GM12878 (cell line): ENCODE data around the gene KRT7. TPM values are rescaled to one million over a fixed set of nuclear protein-coding genes. Genes with fewer than 3 reads are reported as not detected.

Experiments used
- ATAC-seq: fragments of 200-7000 bp; cut with Tn5 transposase; 3 replicates; pipeline ENCODE4 v1.9.1; 2020; ENCODE audit warnings: mild to moderate bottlenecking, moderate library complexity
- BruUV-seq: library from RNA; stranded (reverse); fragments of 400-500 nt; replicated peaks from 2 replicates; lab custom pipeline; 2021; lab: Mats Ljungman, UMichigan
- CTCF ChIA-PET: fragments of 300-600 bp; sonication (Branson Sonifier 250); formaldehyde crosslinking; extraction: SDS; loops from one replicate; lab custom pipeline; 2021; ENCODE audit warnings: inconsistent platforms; lab: Yijun Ruan, JAX
- POLR2A ChIA-PET: fragments of 350-600 bp; formaldehyde crosslinking; extraction: SDS; loops from one replicate; lab custom pipeline; 2021; ENCODE audit warnings: inconsistent platforms; lab: Charles Lee
- RAD21 ChIA-PET: fragments of 300-600 bp; sonication (Branson Sonifier 250); formaldehyde crosslinking; loops from one replicate; lab custom pipeline; 2023; ENCODE audit warnings: antibody characterized with exemption; ENCODE audit not compliant: unreplicated experiment; lab: Charles Lee
- SMC1A ChIA-PET: fragments of 300-600 bp; sonication (Branson Sonifier 250); formaldehyde crosslinking; loops from one replicate; lab custom pipeline; 2023; ENCODE audit not compliant: unreplicated experiment, uncharacterized antibody; lab: Charles Lee
- DNase-seq: peaks from one replicate; pipeline ENCODE4 v3.0.0-alpha.2; 2011; ENCODE audit warnings: low read depth, low spot score
- FAIRE-seq: peaks from 3 replicates; lab custom pipeline; 2011; peaks lifted over from hg19 to GRCh38; lab: Jason Lieb, UNC
- H2AFZ ChIP-seq: 2 replicates; pipeline ENCODE4 v1.6.0; 2011; ENCODE audit warnings: low read depth, low read length, control low read depth; ENCODE audit not compliant: control insufficient read depth
- H3K27ac ChIP-seq: 2 replicates; pipeline ENCODE4 v1.5.1; 2011; ENCODE audit warnings: control low read depth; ENCODE audit not compliant: control insufficient read depth, insufficient read depth
- H3K27me3 ChIP-seq, 2 experiments: replicated peaks in 1 of 2; 2 replicates each; pipeline versions ENCODE4 v1.6.0 to v1.6.1; 2011; ENCODE audit warnings: low read length in 1 of 2; ENCODE audit not compliant: control insufficient read depth in 2 of 2, insufficient read depth in 2 of 2
- H3K36me3 ChIP-seq, 2 experiments: 2 replicates each; pipeline ENCODE4 v1.5.1; 2011; ENCODE audit warnings: low read length in 1 of 2; ENCODE audit not compliant: control insufficient read depth in 2 of 2, insufficient read depth in 2 of 2
- H3K4me1 ChIP-seq: 2 replicates; pipeline ENCODE4 v1.6.1; 2011; ENCODE audit warnings: mild to moderate bottlenecking, low read length, moderate library complexity, mixed read lengths; ENCODE audit not compliant: control insufficient read depth, insufficient read depth
- H3K4me2 ChIP-seq: 2 replicates; pipeline ENCODE4 v1.6.0; 2011; ENCODE audit warnings: control low read depth; ENCODE audit not compliant: control insufficient read depth, insufficient read depth
- H3K4me3 ChIP-seq: fragments of 200-600 bp; sonication (generic); 2 replicates; pipeline ENCODE4 v1.5.1; 2016
- H3K79me2 ChIP-seq: 2 replicates; pipeline ENCODE4 v1.6.0; 2011; ENCODE audit warnings: low read length; ENCODE audit not compliant: control insufficient read depth, insufficient read depth
- H3K9ac ChIP-seq: 2 replicates; pipeline ENCODE4 v1.8.0; 2011; ENCODE audit warnings: low read length, control low read depth, mixed read lengths; ENCODE audit not compliant: control insufficient read depth, insufficient read depth
- H3K9me3 ChIP-seq: replicated peaks from 3 replicates; pipeline ENCODE4 v1.5.1; 2011; ENCODE audit warnings: mild to moderate bottlenecking, low read length; ENCODE audit not compliant: control insufficient read depth, insufficient read depth
- H4K20me1 ChIP-seq: 2 replicates; pipeline ENCODE4 v1.6.0; 2011; ENCODE audit not compliant: control insufficient read depth, insufficient read depth
- BACH1 ChIP-seq: fragments of 450-650 bp; IDR thresholded peaks from 2 replicates; pipeline ENCODE4 v1.6.1; 2017; ENCODE audit warnings: mild to moderate bottlenecking, borderline replicate concordance
- BRCA1 ChIP-seq: IDR thresholded peaks from 2 replicates; pipeline ENCODE4 v1.6.1; 2011; ENCODE audit warnings: low read depth, low read length, improper control_type of control experiment
- CHD4 ChIP-seq: fragments of 200-600 bp; sonication (generic); IDR thresholded peaks from 2 replicates; pipeline ENCODE4 v1.6.1; 2016; ENCODE audit warnings: mild to moderate bottlenecking
- MTA3 ChIP-seq: IDR thresholded peaks from 2 replicates; pipeline ENCODE4 v1.6.1; 2012; ENCODE audit warnings: low read length, inconsistent platforms, borderline replicate concordance
- POLR2AphosphoS2 ChIP-seq: IDR thresholded peaks from 2 replicates; pipeline ENCODE4 v1.6.1; 2011; ENCODE audit warnings: low read depth, mild to moderate bottlenecking, low read length, improper control_type of control experiment, moderate library complexity
- REST ChIP-seq: IDR thresholded peaks from 2 replicates; pipeline ENCODE4 v1.6.1; 2012; ENCODE audit warnings: mild to moderate bottlenecking, low read depth, low read length
- SMC3 ChIP-seq: IDR thresholded peaks from 2 replicates; pipeline ENCODE4 v1.6.1; 2011; ENCODE audit warnings: low read length, improper control_type of control experiment, borderline replicate concordance
- WGBS: methylation state at CpG from one replicate; pipeline ENCODE4 v1.1.6; 2016; ENCODE audit warnings: low lambda C conversion rate; ENCODE audit not compliant: insufficient replicate concordance, insufficient coverage; ENCODE audit errors: missing lambda C conversion rate; 5-methylcytosine and 5-hydroxymethylcytosine counted together
- in situ Hi-C: fragments of 300-500 bp; cut with MboI; formaldehyde crosslinking; loops from 9 replicates; pipeline ENCODE4 v1.14.3; 2018; ENCODE audit warnings: mixed read lengths
- intact Hi-C: fragments of 100-400 bp; cut with micrococcal nuclease; formaldehyde crosslinking; loops from one replicate; pipeline ENCODE4 v1.14.2; 2022; ENCODE audit not compliant: unreplicated experiment
- polyA plus RNA-seq, 11 experiments: library from polyadenylated mRNA; depleted of rRNA in 4 of 11; unstranded in 6 of 11; stranded (reverse) in 5 of 11; fragments of >200 nt; fragmentation: Nextera tagmentation in 4 of 11; fragmentation: Illumina TruSeq in 1 of 11; extraction: Ambion mirVana in 4 of 11; extraction: Trizol in 1 of 11; gene quantifications; 1 replicate in 1 of 11; 2 replicates in 10 of 11; pipeline versions ENCODE4 v1.2.1 to v1.2.3, GENCODE V29; 2011 to 2016; ENCODE audit warnings: inconsistent platforms in 2 of 11, missing spikeins in 2 of 11, low read depth in 1 of 11
- total RNA-seq, 4 experiments: library from RNA; depleted of rRNA in 3 of 4; stranded (reverse); fragments of >200 nt in 3 of 4; fragmentation: Illumina TruSeq in 1 of 4; extraction: Trizol in 1 of 4; gene quantifications; 2 replicates each; pipeline versions ENCODE4 v1.2.1 to v1.2.3, GENCODE V29; 2013 to 2021

The KRT7 gene
- total and polyA plus RNA-seq, 10 of the 15 experiments (the other 5 are each of a cell fraction or from before 2014, with no cell fraction given) = 0.90 to 18.7 (median 4.8) TPM

DNA sequence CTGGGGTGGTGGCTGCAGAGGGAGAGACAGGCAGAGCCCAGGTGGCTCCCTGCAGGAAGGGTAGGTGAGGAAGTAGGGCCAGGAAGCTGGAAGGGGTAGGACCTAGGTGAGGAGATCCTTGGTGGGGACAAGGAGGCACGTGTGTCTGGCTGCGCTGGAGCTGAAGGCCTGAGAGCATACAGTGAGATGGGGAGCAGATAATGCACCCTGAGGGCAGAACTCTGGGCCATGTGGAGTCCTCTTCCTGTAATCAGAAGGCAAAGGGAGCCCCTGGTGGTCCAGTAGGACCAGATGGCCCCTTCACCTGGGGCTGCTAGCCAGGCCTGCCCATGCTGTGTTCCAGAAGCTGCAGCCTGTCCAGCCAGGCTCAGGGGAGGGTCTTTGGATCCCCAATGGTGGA, 25.9 kb upstream of the KRT7 start:
- Histone ChIP-seq H3K4me1 (no peaks in the 10 kb centered on the region), H3K79me2 (no peaks in the 10 kb centered on the region), H3K9ac (no peak overlapping the region), H4K20me1 (no peaks in the 10 kb centered on the region), H3K4me2 (no peak overlapping the region), H3K4me3 (no peak overlapping the region), H3K27me3 (peaks cover 2 to 4% of the 10 kb centered on the region in 2 experiments; a peak in 2 of 4 replicates), H3K36me3 (no peaks in the 10 kb centered on the region), H3K9me3 (no peaks in the 10 kb centered on the region), H2AFZ (no peak overlapping the region), H3K27ac (no peak overlapping the region)
- POLR2A ChIA-PET = no interaction called here
- no TSS peak for BruUV-seq
- RAD21 ChIA-PET = no interaction called here
- 0% methylated on average over 2 of the region's 2 CpGs for WGBS
- FAIRE-seq (no peak), ATAC-seq (no peak), DNase-seq (no peak)
- CTCF ChIA-PET = interaction anchor here (1.0 kb wide), 1 partner anchor 13 kb away, joined by 4 read pairs; no protein-coding TSS in a partner anchor
- in situ Hi-C loops = no loop called here
- intact Hi-C loops = no loop called here
- SMC1A ChIA-PET = interaction anchor here (1.0 kb wide), 1 partner anchor 72 kb away, joined by 4 read pairs; no protein-coding TSS in a partner anchor
- no peak for TF ChIP-seq POLR2AphosphoS2
- no peak for TF ChIP-seq BACH1
- no peak for TF ChIP-seq REST
- no peak for TF ChIP-seq MTA3
- no peak for TF ChIP-seq SMC3
- no peak for TF ChIP-seq CHD4
- TF ChIP-seq BRCA1 = no peak
